ENCODE results near the gene TRIM40.

DNA sequence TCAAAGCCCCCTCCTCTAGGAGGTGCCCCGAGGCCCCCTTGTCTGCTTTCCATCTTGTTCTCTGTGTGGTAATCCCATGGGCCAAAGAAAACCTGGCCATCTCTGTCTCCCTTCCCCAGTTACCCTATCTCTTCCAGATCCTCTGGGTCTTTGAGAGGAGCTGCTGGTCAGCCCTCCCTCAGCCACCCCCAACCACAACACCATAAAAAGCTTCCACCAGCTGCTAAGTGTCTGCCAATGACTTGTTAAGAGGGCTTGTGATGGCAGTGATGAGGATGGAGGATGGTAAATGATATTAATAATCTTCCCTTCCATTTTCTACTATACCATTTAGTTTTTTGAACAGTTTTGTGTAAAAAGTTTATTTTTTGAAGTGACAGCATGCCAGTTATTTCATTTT lies 60.0 kb downstream of the TRIM40 start:
- TF ChIP-seq, protein P1, sequence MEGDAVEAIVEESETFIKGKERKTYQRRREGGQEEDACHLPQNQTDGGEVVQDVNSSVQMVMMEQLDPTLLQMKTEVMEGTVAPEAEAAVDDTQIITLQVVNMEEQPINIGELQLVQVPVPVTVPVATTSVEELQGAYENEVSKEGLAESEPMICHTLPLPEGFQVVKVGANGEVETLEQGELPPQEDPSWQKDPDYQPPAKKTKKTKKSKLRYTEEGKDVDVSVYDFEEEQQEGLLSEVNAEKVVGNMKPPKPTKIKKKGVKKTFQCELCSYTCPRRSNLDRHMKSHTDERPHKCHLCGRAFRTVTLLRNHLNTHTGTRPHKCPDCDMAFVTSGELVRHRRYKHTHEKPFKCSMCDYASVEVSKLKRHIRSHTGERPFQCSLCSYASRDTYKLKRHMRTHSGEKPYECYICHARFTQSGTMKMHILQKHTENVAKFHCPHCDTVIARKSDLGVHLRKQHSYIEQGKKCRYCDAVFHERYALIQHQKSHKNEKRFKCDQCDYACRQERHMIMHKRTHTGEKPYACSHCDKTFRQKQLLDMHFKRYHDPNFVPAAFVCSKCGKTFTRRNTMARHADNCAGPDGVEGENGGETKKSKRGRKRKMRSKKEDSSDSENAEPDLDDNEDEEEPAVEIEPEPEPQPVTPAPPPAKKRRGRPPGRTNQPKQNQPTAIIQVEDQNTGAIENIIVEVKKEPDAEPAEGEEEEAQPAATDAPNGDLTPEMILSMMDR (IDR thresholded peaks at IDR 0.05) = no peak
- TF ChIP-seq POLR2A (IDR thresholded peaks at IDR 0.05) (no peak), POLR2AphosphoS5 (IDR thresholded peaks at IDR 0.05) (no peak)
